HT-29 (cell line): Measurements from ENCODE around the gene RPL10. TPM values are rescaled to one million over a fixed set of nuclear protein-coding genes. Genes with fewer than 3 reads are reported as not detected.

Experiments used
- DNase-seq: peaks from one replicate; pipeline ENCODE4 v3.0.0-alpha.2; 2015; ENCODE audit warnings: low spot score
- total RNA-seq: library from RNA; depleted of rRNA; stranded (reverse); fragments of >200 nt; shearing (Covaris generic); gene quantifications from 2 replicates; pipeline ENCODE4 v1.2.3, GENCODE V29; 2014

RPL10 gene
- total RNA-seq, 1 experiment from 2014 or later = 4,676 TPM

DNA sequence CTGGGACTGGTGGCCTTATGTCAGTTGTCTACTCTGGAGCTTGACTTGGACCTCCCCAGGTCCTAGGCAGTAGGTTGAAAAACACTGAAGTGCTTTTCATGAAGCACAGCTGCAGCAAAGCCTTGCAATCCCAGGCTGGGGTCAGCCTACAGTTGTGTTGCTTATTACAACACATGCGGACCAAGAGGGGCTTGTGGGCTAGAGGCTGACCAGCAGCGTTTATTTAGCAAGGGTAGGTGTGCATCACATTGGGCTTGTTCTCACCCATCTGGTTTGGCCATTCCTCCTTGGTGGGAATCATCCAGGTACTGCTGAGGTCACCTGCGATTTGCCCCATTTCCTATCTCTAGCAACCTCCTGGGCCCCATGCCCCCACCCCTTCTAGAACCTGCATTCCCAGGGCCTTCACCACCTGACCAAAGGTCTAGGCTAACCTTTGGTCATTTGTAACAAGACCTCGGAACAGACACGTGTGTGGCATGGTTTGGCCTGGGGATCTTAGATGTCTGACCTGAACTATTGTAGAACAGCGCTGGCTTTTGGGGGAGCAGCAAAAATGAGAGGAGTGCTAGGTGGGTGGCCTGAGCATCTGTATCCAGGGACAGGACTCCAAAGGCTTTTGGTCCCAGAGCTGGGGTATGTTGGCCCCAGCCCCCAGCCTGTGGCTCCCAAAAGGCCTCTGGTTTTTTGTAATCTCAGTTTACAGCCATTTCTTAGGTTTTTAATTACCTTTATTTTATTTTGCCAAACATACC is 3.0 kb downstream of the RPL10 start:
- peak; percentile 82 for DNase-seq

GRCh38 chrX:154401918-154402621 is 3.9 kb downstream of the RPL10 start:
- peak; percentile 65 for DNase-seq

GRCh38 chrX:154402622-154403127 is 4.5 kb downstream of the RPL10 start:
- no peak for DNase-seq

GRCh38 chrX:154403192-154403591 is 5.0 kb downstream of the RPL10 start:
- no peak for DNase-seq

DNA sequence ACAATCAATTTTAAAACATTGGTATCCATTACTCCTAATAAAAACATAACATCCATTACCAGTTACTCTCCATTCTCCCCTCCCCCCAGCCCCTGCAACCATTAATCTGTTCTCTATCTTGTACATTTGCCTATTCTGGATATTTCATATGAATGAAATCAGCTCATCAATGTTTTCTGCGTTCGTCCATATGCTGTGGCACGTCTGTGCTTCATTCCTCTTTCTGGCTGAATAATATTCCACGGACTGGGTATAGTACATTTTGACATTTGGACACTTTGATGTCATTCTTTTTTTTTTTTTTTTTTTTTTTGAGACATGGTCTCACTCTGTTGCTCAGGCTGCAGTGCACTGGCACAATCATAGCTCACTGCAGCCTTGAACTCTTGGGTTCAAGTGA is 5.7 kb downstream of the RPL10 start:
- no peak for DNase-seq

GRCh38 chrX:154404625-154405192 is 6.5 kb downstream of the RPL10 start:
- DNase-seq = no peak

GRCh38 chrX:154408659-154409221 is 10.6 kb downstream of the RPL10 start:
- peak; percentile 30 for DNase-seq

- DNase-seq = peak; percentile 94
These were observed 11.2 kb downstream of the RPL10 start, which contains the start of gene DNASE1L1 for GRCh38 chrX:154409222-154409871. Gene DNASE1L1, minus strand, starts transcription at chrX:154409254. Its CDS starts 3,686 bp downstream, at chrX:154405568.

GRCh38 chrX:154411981-154412340 is 13.8 kb downstream of the RPL10 start:
- peak; percentile 66 for DNase-seq

GRCh38 chrX:154412468-154412867 is 14.3 kb downstream of the RPL10 start:
- DNase-seq = no peak

DNA sequence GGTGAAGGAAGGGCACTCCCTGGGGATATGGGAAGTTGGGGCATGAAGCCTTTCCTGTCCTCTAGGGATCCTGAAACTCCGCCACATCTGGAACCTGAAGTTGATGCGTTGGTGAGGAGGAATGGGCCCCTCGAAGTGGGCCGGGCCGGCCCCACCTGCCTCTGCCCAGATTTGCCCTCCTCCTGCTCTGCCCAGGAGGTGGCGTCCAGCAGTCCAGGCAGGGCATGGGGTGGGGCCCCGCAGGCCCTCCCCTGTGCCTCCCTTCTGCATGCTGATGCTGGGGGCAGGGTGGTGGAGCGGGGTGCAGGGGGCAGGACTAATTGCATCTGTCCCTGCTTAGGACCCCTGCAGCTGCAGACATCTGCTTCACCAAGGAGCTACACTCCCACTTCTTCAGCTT is 15.0 kb downstream of the RPL10 start:
- DNase-seq = no peak

GRCh38 chrX:154417157-154417556 is 19.0 kb downstream of the RPL10 start:
- DNase-seq = no peak

DNA sequence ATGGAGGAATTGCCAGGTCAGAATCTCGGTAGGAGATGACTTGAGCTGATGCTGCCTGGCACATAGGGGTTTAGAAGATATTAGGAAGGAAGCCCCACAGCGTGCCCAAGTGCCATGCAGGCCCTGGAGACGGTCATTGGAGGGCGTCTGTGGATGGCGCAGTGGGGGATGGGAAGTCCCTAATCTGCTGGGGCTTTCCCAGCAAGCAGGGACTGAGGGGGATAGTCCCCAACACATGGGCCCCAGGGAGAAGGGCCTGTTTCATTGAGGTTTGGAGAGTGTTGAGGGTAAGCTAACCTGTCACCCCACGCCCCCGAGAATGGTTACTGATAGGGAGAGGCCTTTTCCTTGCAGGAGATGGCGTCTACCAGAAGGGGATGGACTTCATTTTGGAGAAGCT is 21.0 kb downstream of the RPL10 start:
- DNase-seq = no peak

DNA sequence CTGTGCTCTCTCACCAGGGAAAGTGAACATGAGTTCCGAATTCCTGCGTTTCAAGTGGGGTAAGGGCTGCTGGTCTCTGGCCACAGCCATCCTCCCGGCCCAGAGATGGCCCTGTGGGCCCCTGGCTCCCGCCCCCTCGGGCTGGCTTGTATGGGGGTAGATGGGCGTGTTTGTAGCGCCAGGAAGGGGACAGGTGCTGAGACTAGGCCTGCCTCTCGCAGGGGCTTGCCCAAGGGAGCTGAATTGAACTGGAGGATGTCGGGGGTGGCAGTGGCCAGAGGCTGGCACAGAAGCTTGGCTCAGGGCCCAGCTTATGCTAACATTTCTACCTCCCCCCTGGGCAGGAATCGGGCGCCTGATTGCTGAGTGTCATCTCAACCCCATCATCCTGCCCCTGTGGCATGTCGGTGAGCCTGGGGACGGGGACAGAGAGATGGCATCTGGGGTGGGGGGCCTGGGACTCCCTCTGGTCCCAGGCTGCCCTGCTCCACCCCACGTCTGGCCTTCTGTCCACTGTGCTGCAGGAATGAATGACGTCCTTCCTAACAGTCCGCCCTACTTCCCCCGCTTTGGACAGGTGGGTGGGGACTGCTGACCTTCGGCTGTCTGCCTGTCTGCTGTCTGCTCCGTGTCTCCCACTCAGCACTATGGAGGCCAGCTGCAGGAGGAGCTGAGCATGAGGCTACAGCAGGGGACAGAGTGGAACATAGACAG is 21.7 kb downstream of the RPL10 start:
- DNase-seq = no peak

DNA sequence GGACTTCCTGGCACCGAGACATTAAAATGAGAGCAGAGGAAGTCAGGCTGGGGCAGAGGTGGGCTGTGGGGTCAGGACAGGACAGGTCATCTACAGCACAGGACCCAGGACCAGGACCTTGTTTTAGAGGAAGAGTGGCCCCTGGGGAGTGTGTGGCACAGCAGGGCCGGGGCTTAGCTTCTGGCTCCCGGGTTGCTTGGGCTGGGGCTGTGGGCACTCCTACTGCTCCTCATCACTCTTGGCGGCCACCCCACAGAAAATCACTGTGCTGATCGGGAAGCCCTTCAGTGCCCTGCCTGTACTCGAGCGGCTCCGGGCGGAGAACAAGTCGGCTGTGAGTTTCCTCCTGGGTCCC is 22.2 kb downstream of the RPL10 start:
- DNase-seq = no peak

- no peak for DNase-seq
These were observed 29.0 kb downstream of the RPL10 start for GRCh38 chrX:154426916-154427770.

GRCh38 chrX:154428176-154429171 is 30.3 kb downstream of the RPL10 start, which contains the start of gene ATP6AP1:
Gene ATP6AP1, plus strand, starts transcription at chrX:154428677. Its CDS starts 16 bp downstream, at chrX:154428693.
- DNase-seq = peak; percentile 95

- no peak for DNase-seq
These were observed 31.5 kb downstream of the RPL10 start for GRCh38 chrX:154429711-154430110.

GRCh38 chrX:154430479-154430878 is 32.3 kb downstream of the RPL10 start:
- no peak for DNase-seq
